K562 (cell line): Measurements from ENCODE around the gene SLC35F2. TPM values are rescaled to one million over a fixed set of nuclear protein-coding genes. Genes with fewer than 3 reads are reported as not detected.

Experiments used
- ATAC-seq: fragments of 200-7000 bp; cut with Tn5 transposase; 3 replicates; pipeline ENCODE4 v1.9.1; 2020; ENCODE audit warnings: moderate library complexity
- BruUV-seq: library from RNA; stranded (reverse); fragments of 400-500 nt; replicated peaks from 2 replicates; lab custom pipeline; 2021; lab: Mats Ljungman, UMichigan
- CTCF ChIA-PET: fragments of 300-600 bp; formaldehyde crosslinking; extraction: SDS; loops from one replicate; lab custom pipeline; 2021; ENCODE audit warnings: low intra/inter-chr PET ratio; lab: Yijun Ruan, JAX
- POLR2A ChIA-PET: fragments of 300-600, 350-650 bp; sonication (Branson Sonifier 250); formaldehyde crosslinking; extraction: SDS; loops from one replicate; lab custom pipeline; 2021; ENCODE audit warnings: antibody characterized with exemption, inconsistent platforms; lab: Yijun Ruan, JAX
- DNase-seq, 4 experiments: peaks; one replicate each; pipeline versions ENCODE4 v3.0.0 to v3.0.0-alpha.2; 2011 to 2018; ENCODE audit warnings: low spot score in 3 of 4, mixed read lengths in 3 of 4; ENCODE audit errors: extremely low read depth in 1 of 4
- FAIRE-seq: peaks from 2 replicates; lab custom pipeline; 2011; peaks lifted over from hg19 to GRCh38; lab: Jason Lieb, UNC
- H2AFZ ChIP-seq: 2 replicates; pipeline ENCODE4 v1.6.0; 2011; ENCODE audit warnings: low read depth, low read length, control low read depth, inconsistent platforms
- H3K27ac ChIP-seq: fragments of 200-600 bp; 3 replicates; pipeline ENCODE4 v1.8.0; 2011; ENCODE audit warnings: low read depth, mild to moderate bottlenecking, control low read depth, inconsistent platforms, low read length, moderate library complexity, mixed read lengths; ENCODE audit errors: extremely low read depth
- H3K27me3 ChIP-seq, 2 experiments: fragments of 300-600 bp in 1 of 2; 2 replicates in 1 of 2; 3 replicates in 1 of 2; pipeline versions ENCODE4 v1.6.0 to v1.8.0; 2011; ENCODE audit warnings: inconsistent platforms in 2 of 2, low read length in 2 of 2, mild to moderate bottlenecking in 1 of 2, mixed read lengths in 1 of 2, moderate library complexity in 1 of 2; ENCODE audit not compliant: control insufficient read depth in 2 of 2, insufficient read depth in 2 of 2
- H3K36me3 ChIP-seq: fragments of 300-600 bp; 3 replicates; pipeline ENCODE4 v1.8.0; 2011; ENCODE audit warnings: mild to moderate bottlenecking, low read length, inconsistent platforms; ENCODE audit not compliant: control insufficient read depth, insufficient read depth
- H3K4me1 ChIP-seq, 2 experiments: fragments of 200-600 bp in 1 of 2; replicated peaks in 1 of 2; 2 replicates in 1 of 2; 3 replicates in 1 of 2; pipeline versions ENCODE4 v1.5.1 to v1.8.0; 2011; ENCODE audit warnings: inconsistent platforms in 2 of 2, low read length in 2 of 2, mild to moderate bottlenecking in 1 of 2, mixed read lengths in 1 of 2, moderate library complexity in 1 of 2; ENCODE audit not compliant: control insufficient read depth in 2 of 2, insufficient read depth in 2 of 2
- H3K4me2 ChIP-seq: 2 replicates; pipeline ENCODE4 v1.6.1; 2011; ENCODE audit warnings: low read length, control low read depth, inconsistent platforms, mixed read lengths; ENCODE audit not compliant: insufficient read depth
- H3K4me3 ChIP-seq: fragments of 200-600 bp; sonication (generic), shearing (Covaris generic); 2 replicates; pipeline ENCODE4 v1.5.1; 2016; ENCODE audit warnings: control low read depth, inconsistent platforms
- H3K79me2 ChIP-seq: fragments of 200-600 bp; 3 replicates; pipeline ENCODE4 v1.8.0; 2011; ENCODE audit warnings: low read length, inconsistent platforms; ENCODE audit not compliant: control insufficient read depth, insufficient read depth
- H3K9ac ChIP-seq, 2 experiments: 2 replicates each; pipeline versions ENCODE4 v1.6.0 to v1.6.1; 2011; ENCODE audit warnings: low read depth in 2 of 2, low read length in 2 of 2, control low read depth in 1 of 2, inconsistent platforms in 1 of 2, mild to moderate bottlenecking in 1 of 2, mixed read lengths in 1 of 2; ENCODE audit not compliant: insufficient read depth in 1 of 2
- H3K9me1 ChIP-seq: one replicate; pipeline ENCODE4 v1.6.0; 2011; ENCODE audit warnings: inconsistent platforms, mild to moderate bottlenecking, low read length, moderate library complexity; ENCODE audit not compliant: control insufficient read depth, insufficient read depth
- H3K9me3 ChIP-seq: replicated peaks from 2 replicates; pipeline ENCODE4 v1.5.1; 2011; ENCODE audit warnings: low read depth, low read length, inconsistent platforms; ENCODE audit not compliant: control insufficient read depth, insufficient read depth
- H4K20me1 ChIP-seq: replicated peaks from 2 replicates; pipeline ENCODE4 v1.6.1; 2011; ENCODE audit warnings: low read length, inconsistent platforms, mixed read lengths; ENCODE audit not compliant: control insufficient read depth, insufficient read depth
- CEBPB ChIP-seq: fragments of 450-650 bp; IDR thresholded peaks from 2 replicates; pipeline ENCODE4 v1.6.1; 2016; ENCODE audit warnings: missing genetic modification characterization, missing compliant biosample characterization
- NFE2L1 ChIP-seq: fragments of 450-650 bp; IDR thresholded peaks from 2 replicates; pipeline ENCODE4 v1.6.1; 2016; ENCODE audit warnings: missing genetic modification characterization, low read depth, mild to moderate bottlenecking, missing compliant biosample characterization, moderate library complexity, borderline replicate concordance
- ZNF143 ChIP-seq: sonication (generic); formaldehyde crosslinking; IDR thresholded peaks from 2 replicates; pipeline ENCODE4 v1.9.0; 2022; ENCODE audit warnings: mild to moderate bottlenecking, missing genetic modification reagents
- WGBS: fragments of 100-300 bp; shearing (Covaris generic); methylation state at CpG from one replicate; pipeline ENCODE4 v1.1.6; 2016; ENCODE audit warnings: low coverage, mixed read lengths; ENCODE audit not compliant: insufficient coverage; ENCODE audit errors: missing lambda C conversion rate; 5-methylcytosine and 5-hydroxymethylcytosine counted together
- in situ Hi-C: fragments of 300-500 bp; cut with MboI; formaldehyde crosslinking; loops from 4 replicates; pipeline ENCODE4 v1.15.0; 2018; ENCODE audit warnings: inconsistent platforms, mixed read lengths
- intact Hi-C: fragments of 100-400 bp; cut with micrococcal nuclease; formaldehyde crosslinking; loops from 2 replicates; pipeline ENCODE4 v1.14.2; 2022
- polyA plus RNA-seq, 8 experiments: library from polyadenylated mRNA; depleted of rRNA in 4 of 8; stranded (reverse) in 5 of 8; unstranded in 3 of 8; fragments of >200 nt; fragmentation: Nextera tagmentation in 2 of 8; fragmentation: Illumina TruSeq in 1 of 8; extraction: Ambion mirVana in 2 of 8; extraction: Trizol in 1 of 8; gene quantifications; 2 replicates each; pipeline versions ENCODE4 v1.2.1 to v1.2.3, GENCODE V29; 2011 to 2014; ENCODE audit warnings: inconsistent platforms in 1 of 8, missing spikeins in 1 of 8
- total RNA-seq, 7 experiments: library from RNA; depleted of rRNA in 6 of 7; stranded (reverse); fragments of >200 nt in 6 of 7; fragmentation: Illumina TruSeq in 2 of 7; extraction: Trizol in 2 of 7; gene quantifications; 2 replicates each; pipeline versions ENCODE4 v1.2.1 to v1.2.3, GENCODE V29; 2011 to 2021; ENCODE audit warnings: low replicate concordance in 1 of 7
- TF ChIP-seq, protein P1 (sequence below), 2 experiments: fragments of 150-350 bp in 1 of 2; IDR thresholded peaks; 2 replicates each; pipeline ENCODE4 v1.6.1; 2012 to 2016; ENCODE audit warnings: low read depth in 2 of 2, low read length in 2 of 2, mild to moderate bottlenecking in 1 of 2, moderate library complexity in 1 of 2
- TF ChIP-seq, protein P2 (sequence below): sonication (generic); formaldehyde crosslinking; IDR thresholded peaks from 2 replicates; pipeline ENCODE4 v1.8.0; 2022; ENCODE audit warnings: mild to moderate bottlenecking, missing genetic modification reagents, borderline replicate concordance

The SLC35F2 gene
- total and polyA plus RNA-seq, 9 of the 15 experiments (the other 6 are each of a cell fraction or from before 2014, with no cell fraction given): 28.6 to 63.9 (median 53.4) TPM

DNA sequence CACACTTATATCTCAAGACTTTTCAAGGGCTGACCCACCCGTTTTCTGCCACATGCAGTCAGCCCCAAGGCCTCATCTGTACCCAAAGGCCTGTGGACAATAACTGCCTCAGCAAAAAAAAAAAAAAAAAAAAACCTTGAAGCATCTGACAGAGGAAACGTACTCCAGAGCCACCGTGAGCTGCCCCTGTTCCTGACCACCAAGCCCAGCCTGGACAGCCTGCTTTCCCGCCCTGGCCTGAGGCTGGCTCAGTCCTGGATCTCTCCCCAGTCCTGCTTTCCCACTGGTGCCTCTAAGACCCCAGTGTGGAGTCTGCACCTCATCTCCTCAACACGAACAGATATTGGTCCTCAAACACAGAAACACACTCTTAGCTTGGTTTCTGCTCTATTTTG, 66.5 kb downstream of the SLC35F2 start:
- H3K4me1 ChIP-seq: no peaks in the 10 kb centered on the region; a peak in 1 of 5 replicates
- ChIA-PET POLR2A (interaction anchor here (0.6 kb wide), 1 partner anchor 827 kb away, joined by 3 read pairs; no protein-coding TSS in a partner anchor), CTCF (no interaction called here)
- no peaks in the 10 kb centered on the region for H3K27me3 ChIP-seq
- H3K9ac ChIP-seq: no peak overlapping the region
- no peak overlapping the region for H3K4me3 ChIP-seq
- H3K36me3 ChIP-seq: peaks cover 49% of the 10 kb centered on the region; the same call in 1 of the 3 replicates
- DNase-seq (no peak), ATAC-seq (no peak), FAIRE-seq (no peak)
- intact Hi-C loops (loop anchor here (10.0 kb wide), 1 partner anchor 103 kb away; no protein-coding TSS in a partner anchor), in situ Hi-C loops (no loop called here)
- H3K9me3 ChIP-seq: no peaks in the 10 kb centered on the region
- TF ChIP-seq, protein P1, sequence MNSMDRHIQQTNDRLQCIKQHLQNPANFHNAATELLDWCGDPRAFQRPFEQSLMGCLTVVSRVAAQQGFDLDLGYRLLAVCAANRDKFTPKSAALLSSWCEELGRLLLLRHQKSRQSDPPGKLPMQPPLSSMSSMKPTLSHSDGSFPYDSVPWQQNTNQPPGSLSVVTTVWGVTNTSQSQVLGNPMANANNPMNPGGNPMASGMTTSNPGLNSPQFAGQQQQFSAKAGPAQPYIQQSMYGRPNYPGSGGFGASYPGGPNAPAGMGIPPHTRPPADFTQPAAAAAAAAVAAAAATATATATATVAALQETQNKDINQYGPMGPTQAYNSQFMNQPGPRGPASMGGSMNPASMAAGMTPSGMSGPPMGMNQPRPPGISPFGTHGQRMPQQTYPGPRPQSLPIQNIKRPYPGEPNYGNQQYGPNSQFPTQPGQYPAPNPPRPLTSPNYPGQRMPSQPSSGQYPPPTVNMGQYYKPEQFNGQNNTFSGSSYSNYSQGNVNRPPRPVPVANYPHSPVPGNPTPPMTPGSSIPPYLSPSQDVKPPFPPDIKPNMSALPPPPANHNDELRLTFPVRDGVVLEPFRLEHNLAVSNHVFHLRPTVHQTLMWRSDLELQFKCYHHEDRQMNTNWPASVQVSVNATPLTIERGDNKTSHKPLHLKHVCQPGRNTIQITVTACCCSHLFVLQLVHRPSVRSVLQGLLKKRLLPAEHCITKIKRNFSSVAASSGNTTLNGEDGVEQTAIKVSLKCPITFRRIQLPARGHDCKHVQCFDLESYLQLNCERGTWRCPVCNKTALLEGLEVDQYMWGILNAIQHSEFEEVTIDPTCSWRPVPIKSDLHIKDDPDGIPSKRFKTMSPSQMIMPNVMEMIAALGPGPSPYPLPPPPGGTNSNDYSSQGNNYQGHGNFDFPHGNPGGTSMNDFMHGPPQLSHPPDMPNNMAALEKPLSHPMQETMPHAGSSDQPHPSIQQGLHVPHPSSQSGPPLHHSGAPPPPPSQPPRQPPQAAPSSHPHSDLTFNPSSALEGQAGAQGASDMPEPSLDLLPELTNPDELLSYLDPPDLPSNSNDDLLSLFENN (IDR thresholded peaks at IDR 0.05; ENCODE audit: low read depth in 2 of 2, low read length in 2 of 2): no peak
- TF ChIP-seq, protein P2, sequence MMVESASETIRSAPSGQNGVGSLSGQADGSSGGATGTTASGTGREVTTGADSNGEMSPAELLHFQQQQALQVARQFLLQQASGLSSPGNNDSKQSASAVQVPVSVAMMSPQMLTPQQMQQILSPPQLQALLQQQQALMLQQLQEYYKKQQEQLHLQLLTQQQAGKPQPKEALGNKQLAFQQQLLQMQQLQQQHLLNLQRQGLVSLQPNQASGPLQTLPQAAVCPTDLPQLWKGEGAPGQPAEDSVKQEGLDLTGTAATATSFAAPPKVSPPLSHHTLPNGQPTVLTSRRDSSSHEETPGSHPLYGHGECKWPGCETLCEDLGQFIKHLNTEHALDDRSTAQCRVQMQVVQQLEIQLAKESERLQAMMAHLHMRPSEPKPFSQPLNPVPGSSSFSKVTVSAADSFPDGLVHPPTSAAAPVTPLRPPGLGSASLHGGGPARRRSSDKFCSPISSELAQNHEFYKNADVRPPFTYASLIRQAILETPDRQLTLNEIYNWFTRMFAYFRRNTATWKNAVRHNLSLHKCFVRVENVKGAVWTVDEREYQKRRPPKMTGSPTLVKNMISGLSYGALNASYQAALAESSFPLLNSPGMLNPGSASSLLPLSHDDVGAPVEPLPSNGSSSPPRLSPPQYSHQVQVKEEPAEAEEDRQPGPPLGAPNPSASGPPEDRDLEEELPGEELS (CRISPR knock-in tag): no peak
- TF ChIP-seq NFE2L1 (tag) (no peak), CEBPB (no peak), ZNF143 (CRISPR knock-in tag) (no peak)
- no peaks in the 10 kb centered on the region for H3K9me1 ChIP-seq
- H3K27ac ChIP-seq: no peak overlapping the region
- H3K79me2 ChIP-seq: no peaks in the 10 kb centered on the region
- TSS peak; percentile 49 for BruUV-seq
- H4K20me1 ChIP-seq: no peaks in the 10 kb centered on the region
- no peak overlapping the region for H3K4me2 ChIP-seq
- no peak overlapping the region for H2AFZ ChIP-seq
- 72% methylated on average over 5 of the region's 5 CpGs for WGBS
